ENCODE results near the gene MTIF3.
"Not testable (repeated sequence)": the region's sequence is repeated elsewhere in the genome, so short reads cannot be mapped to it uniquely, and the experiment has no call there.

The MTIF3 gene

DNA sequence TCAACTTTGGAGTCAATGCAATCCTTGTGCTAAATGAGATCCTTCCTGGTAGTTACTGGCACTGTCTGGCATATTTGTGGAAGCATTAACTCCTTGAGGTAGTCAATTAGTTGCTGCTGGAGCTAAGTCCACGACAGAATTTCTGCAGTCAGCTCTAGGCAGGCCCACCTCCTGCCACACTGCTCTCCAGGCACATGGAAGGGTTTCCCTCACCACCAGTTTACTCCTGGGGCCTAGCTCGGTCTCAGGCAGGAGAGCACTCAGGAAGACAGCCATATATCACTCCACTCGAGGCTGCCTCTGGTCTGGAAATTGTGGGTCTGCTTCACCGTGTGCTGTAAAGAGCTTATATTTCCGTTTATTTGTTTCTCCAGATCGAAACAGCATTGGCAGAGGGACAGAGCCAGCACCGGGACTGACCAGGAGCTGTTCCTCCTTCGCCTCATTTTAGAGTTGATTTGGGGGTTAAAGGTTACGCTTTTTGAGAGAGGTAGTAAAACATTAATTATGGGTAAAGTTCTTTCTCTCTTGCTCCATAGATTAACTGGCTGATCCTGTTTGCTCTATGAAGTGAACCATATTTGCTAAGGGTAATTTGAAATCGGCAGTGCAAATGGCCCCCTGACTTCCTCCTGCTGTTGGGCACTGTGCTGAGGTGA lies 46.5 kb downstream of the MTIF3 start:
- H3K9ac ChIP-seq (ENCODE audit: low read length): no peak overlapping the region
- no peaks in the 10 kb centered on the region for H3K27me3 ChIP-seq (ENCODE audit: control insufficient read depth, insufficient read depth, low read length)
- H3K4me3 ChIP-seq (ENCODE audit: low read length): no peak overlapping the region
- no peak overlapping the region for H3K27ac ChIP-seq (ENCODE audit: low read depth, low read length)
- H3K4me1 ChIP-seq (ENCODE audit: control insufficient read depth, insufficient read depth, low read length): peaks cover 6% of the 10 kb centered on the region
- H3K36me3 ChIP-seq (ENCODE audit: control insufficient read depth, insufficient read depth, low read length): no peaks in the 10 kb centered on the region

- Histone ChIP-seq H3K4me3 (ENCODE audit: low read length) (no peak overlapping the region), H3K27ac (ENCODE audit: low read depth, low read length) (no peak overlapping the region), H3K4me1 (ENCODE audit: control insufficient read depth, insufficient read depth, low read length) (peaks cover 6% of the 10 kb centered on the region), H3K27me3 (ENCODE audit: control insufficient read depth, insufficient read depth, low read length) (no peaks in the 10 kb centered on the region), H3K9ac (ENCODE audit: low read length) (no peak overlapping the region), H3K36me3 (ENCODE audit: control insufficient read depth, insufficient read depth, low read length) (no peaks in the 10 kb centered on the region)
Observed at GRCh38 chr13:27403203-27403678, 47.1 kb downstream of the MTIF3 start.

DNA sequence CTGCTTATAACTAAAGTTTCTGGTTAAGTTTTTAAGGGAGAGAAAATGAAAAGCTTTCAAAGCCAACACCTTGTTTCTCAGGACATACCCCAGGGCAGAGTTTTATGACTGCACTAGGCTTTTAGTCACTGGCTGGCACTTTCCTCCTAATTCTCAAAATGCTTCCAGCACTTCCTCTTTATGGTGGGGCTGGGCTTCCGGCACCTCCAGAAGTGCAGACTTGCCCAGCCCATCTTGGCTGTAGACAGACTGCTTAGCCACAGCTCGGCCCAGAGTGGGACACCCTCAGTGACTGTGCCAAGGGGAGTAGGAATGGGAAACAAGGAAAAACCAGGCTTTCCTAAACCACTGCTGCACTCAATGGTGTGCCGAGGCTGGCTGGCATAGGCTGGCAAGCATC lies 49.2 kb downstream of the MTIF3 start:
- no peak overlapping the region for H3K27ac ChIP-seq (ENCODE audit: low read depth, low read length)
- no peaks in the 10 kb centered on the region for H3K36me3 ChIP-seq (ENCODE audit: control insufficient read depth, insufficient read depth, low read length)
- peaks cover 6% of the 10 kb centered on the region for H3K4me1 ChIP-seq (ENCODE audit: control insufficient read depth, insufficient read depth, low read length)
- no peaks in the 10 kb centered on the region for H3K27me3 ChIP-seq (ENCODE audit: control insufficient read depth, insufficient read depth, low read length)
- no peak overlapping the region for H3K4me3 ChIP-seq (ENCODE audit: low read length)
- no peak overlapping the region for H3K9ac ChIP-seq (ENCODE audit: low read length)

GRCh38 chr13:27400405-27400804 lies 50.0 kb downstream of the MTIF3 start:
- not testable (repeated sequence) for H3K4me3 ChIP-seq (ENCODE audit: low read length); H3K36me3 ChIP-seq (ENCODE audit: control insufficient read depth, insufficient read depth, low read length); H3K27me3 ChIP-seq (ENCODE audit: control insufficient read depth, insufficient read depth, low read length); H3K27ac ChIP-seq (ENCODE audit: low read depth, low read length); H3K4me1 ChIP-seq (ENCODE audit: control insufficient read depth, insufficient read depth, low read length); H3K9ac ChIP-seq (ENCODE audit: low read length)

- H3K4me1 ChIP-seq (ENCODE audit: control insufficient read depth, insufficient read depth, low read length): peaks cover 3% of the 10 kb centered on the region
- no peaks in the 10 kb centered on the region for H3K27me3 ChIP-seq (ENCODE audit: control insufficient read depth, insufficient read depth, low read length)
- no peak overlapping the region for H3K4me3 ChIP-seq (ENCODE audit: low read length)
- no peak overlapping the region for H3K9ac ChIP-seq (ENCODE audit: low read length)
- H3K27ac ChIP-seq (ENCODE audit: low read depth, low read length): no peak overlapping the region
- no peaks in the 10 kb centered on the region for H3K36me3 ChIP-seq (ENCODE audit: control insufficient read depth, insufficient read depth, low read length)
Observed at GRCh38 chr13:27398360-27398759, 52.0 kb downstream of the MTIF3 start.

- H3K4me1 ChIP-seq (ENCODE audit: control insufficient read depth, insufficient read depth, low read length): no peaks in the 10 kb centered on the region
- H3K36me3 ChIP-seq (ENCODE audit: control insufficient read depth, insufficient read depth, low read length): no peaks in the 10 kb centered on the region
- H3K4me3 ChIP-seq (ENCODE audit: low read length): no peak overlapping the region
- H3K9ac ChIP-seq (ENCODE audit: low read length): no peak overlapping the region
- H3K27me3 ChIP-seq (ENCODE audit: control insufficient read depth, insufficient read depth, low read length): no peaks in the 10 kb centered on the region
- H3K27ac ChIP-seq (ENCODE audit: low read depth, low read length): no peak overlapping the region
Observed at GRCh38 chr13:27396252-27396846, 54.0 kb downstream of the MTIF3 start.

- no peak overlapping the region for H3K27ac ChIP-seq (ENCODE audit: low read depth, low read length)
- H3K36me3 ChIP-seq (ENCODE audit: control insufficient read depth, insufficient read depth, low read length): no peaks in the 10 kb centered on the region
- H3K4me3 ChIP-seq (ENCODE audit: low read length): no peak overlapping the region
- H3K9ac ChIP-seq (ENCODE audit: low read length): no peak overlapping the region
- no peaks in the 10 kb centered on the region for H3K4me1 ChIP-seq (ENCODE audit: control insufficient read depth, insufficient read depth, low read length)
- H3K27me3 ChIP-seq (ENCODE audit: control insufficient read depth, insufficient read depth, low read length): no peaks in the 10 kb centered on the region
Observed at GRCh38 chr13:27395007-27395510, 55.3 kb downstream of the MTIF3 start.

GRCh38 chr13:27393101-27393500 lies 57.3 kb downstream of the MTIF3 start:
- H3K36me3 ChIP-seq (ENCODE audit: control insufficient read depth, insufficient read depth, low read length): no peaks in the 10 kb centered on the region

GRCh38 chr13:27391471-27391870 lies 58.9 kb downstream of the MTIF3 start:
- H3K36me3 ChIP-seq (ENCODE audit: control insufficient read depth, insufficient read depth, low read length): no peaks in the 10 kb centered on the region
- H3K4me3 ChIP-seq (ENCODE audit: low read length): no peak overlapping the region
- H3K9ac ChIP-seq (ENCODE audit: low read length): no peak overlapping the region
- no peak overlapping the region for H3K27ac ChIP-seq (ENCODE audit: low read depth, low read length)
- H3K4me1 ChIP-seq (ENCODE audit: control insufficient read depth, insufficient read depth, low read length): no peaks in the 10 kb centered on the region
- no peaks in the 10 kb centered on the region for H3K27me3 ChIP-seq (ENCODE audit: control insufficient read depth, insufficient read depth, low read length)

More at GRCh38 chr13:27393101-27393500, 57.3 kb downstream of the MTIF3 start:
- Histone ChIP-seq H3K27ac (ENCODE audit: low read depth, low read length) (no peak overlapping the region), H3K4me1 (ENCODE audit: control insufficient read depth, insufficient read depth, low read length) (no peaks in the 10 kb centered on the region), H3K4me3 (ENCODE audit: low read length) (no peak overlapping the region), H3K9ac (ENCODE audit: low read length) (no peak overlapping the region), H3K27me3 (ENCODE audit: control insufficient read depth, insufficient read depth, low read length) (no peaks in the 10 kb centered on the region)

- Histone ChIP-seq H3K36me3 (ENCODE audit: control insufficient read depth, insufficient read depth, low read length) (no peaks in the 10 kb centered on the region), H3K4me3 (ENCODE audit: low read length) (no peak overlapping the region), H3K9ac (ENCODE audit: low read length) (no peak overlapping the region), H3K27me3 (ENCODE audit: control insufficient read depth, insufficient read depth, low read length) (no peaks in the 10 kb centered on the region), H3K27ac (ENCODE audit: low read depth, low read length) (no peak overlapping the region), H3K4me1 (ENCODE audit: control insufficient read depth, insufficient read depth, low read length) (no peaks in the 10 kb centered on the region)
Observed at GRCh38 chr13:27389891-27390290, 60.5 kb downstream of the MTIF3 start.

- Histone ChIP-seq H3K27me3 (ENCODE audit: control insufficient read depth, insufficient read depth, low read length) (no peaks in the 10 kb centered on the region), H3K4me1 (ENCODE audit: control insufficient read depth, insufficient read depth, low read length) (no peaks in the 10 kb centered on the region), H3K27ac (ENCODE audit: low read depth, low read length) (no peak overlapping the region), H3K9ac (ENCODE audit: low read length) (no peak overlapping the region), H3K36me3 (ENCODE audit: control insufficient read depth, insufficient read depth, low read length) (no peaks in the 10 kb centered on the region), H3K4me3 (ENCODE audit: low read length) (no peak overlapping the region)
Observed at GRCh38 chr13:27388241-27388640, 62.1 kb downstream of the MTIF3 start.

All from rectal smooth muscle tissue (tissue), 1 donor.